A673 (cell line): Measurements from ENCODE around the gene SRBD1.

Source experiments
- CTCF ChIP-seq: fragments of 300-800, 200-600 bp; sonication (generic); conservative IDR thresholded peaks from 2 replicates; pipeline ENCODE4 v1.5.1; 2017; ENCODE audit warnings: low read depth, mild to moderate bottlenecking, antibody characterized with exemption, low read length, moderate library complexity, mixed read lengths
- EZH2 ChIP-seq: fragments of 200-600 bp; sonication (generic); IDR thresholded peaks from 2 replicates; pipeline ENCODE4 v1.6.1; 2017; ENCODE audit warnings: borderline replicate concordance, low read depth, mild to moderate bottlenecking, mixed read lengths, antibody characterized with exemption, low read length; ENCODE audit not compliant: poor library complexity, severe bottlenecking

DNA sequence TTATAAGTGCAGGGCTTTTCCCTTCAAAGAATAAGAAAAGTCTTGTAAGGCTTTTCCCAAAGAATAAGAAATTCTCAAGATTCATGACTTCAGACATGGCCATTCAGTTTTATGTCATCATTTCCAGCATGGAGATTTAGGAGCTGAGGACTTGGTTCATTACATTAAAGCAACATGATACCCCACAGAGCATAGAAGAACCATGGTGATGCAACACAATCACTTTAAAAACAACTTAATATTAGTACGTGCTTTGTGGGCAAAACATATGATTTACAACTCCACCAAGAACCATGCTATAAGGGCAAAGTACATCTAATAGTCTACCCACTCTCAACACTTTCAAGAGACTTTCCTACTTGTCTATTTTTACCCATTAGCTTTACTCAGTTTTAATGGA, 214.4 kb downstream of the SRBD1 start:
- TF ChIP-seq CTCF (no peak), EZH2 (no peak)
